ENCODE results near the gene MORC2.

- TF ChIP-seq CTCF (IDR thresholded peaks at IDR 0.05) (no peak), POLR2A (IDR thresholded peaks at IDR 0.05) (no peak)
Observed at GRCh38 chr22:30887453-30887852, 81.1 kb downstream of the MORC2 start.

Data from breast epithelium (tissue), 3 donors.